GM18517 (cell line): Measurements from ENCODE around the gene CHP1.
"Not testable (repeated sequence)": the region's sequence is repeated elsewhere in the genome, so short reads cannot be mapped to it uniquely, and the experiment has no call there.

Experiments
- ATAC-seq: cut with Tn5 transposase; IDR thresholded peaks from one replicate; pipeline ENCODE4 v1.9.1; 2021; ENCODE audit warnings: mild to moderate bottlenecking, moderate library complexity; ENCODE audit not compliant: unreplicated experiment

CHP1 gene

GRCh38 chr15:41289953-41290352, 58.9 kb downstream of the CHP1 start:
- ATAC-seq: no peak

GRCh38 chr15:41291065-41291631, 60.1 kb downstream of the CHP1 start:
- no peak for ATAC-seq

DNA sequence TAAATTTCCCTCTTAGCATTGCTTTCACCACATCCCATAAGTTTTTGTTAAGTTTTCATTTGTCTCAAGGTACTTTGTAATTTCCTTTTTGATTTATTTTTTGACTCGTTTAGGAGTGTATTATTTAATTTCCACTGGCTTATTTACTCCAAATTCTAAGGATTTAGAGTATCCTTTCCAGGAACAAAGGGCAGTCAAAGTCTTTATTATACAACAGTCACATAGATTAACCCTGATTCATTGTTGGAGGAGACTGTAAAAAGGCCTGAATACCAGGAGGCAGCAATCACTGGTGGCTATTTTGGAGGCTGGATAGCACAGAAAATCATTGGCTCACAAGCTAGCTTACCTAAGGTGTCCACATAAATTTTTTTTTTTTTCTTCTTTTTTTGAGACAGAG, 61.5 kb downstream of the CHP1 start:
- ATAC-seq: no peak

DNA sequence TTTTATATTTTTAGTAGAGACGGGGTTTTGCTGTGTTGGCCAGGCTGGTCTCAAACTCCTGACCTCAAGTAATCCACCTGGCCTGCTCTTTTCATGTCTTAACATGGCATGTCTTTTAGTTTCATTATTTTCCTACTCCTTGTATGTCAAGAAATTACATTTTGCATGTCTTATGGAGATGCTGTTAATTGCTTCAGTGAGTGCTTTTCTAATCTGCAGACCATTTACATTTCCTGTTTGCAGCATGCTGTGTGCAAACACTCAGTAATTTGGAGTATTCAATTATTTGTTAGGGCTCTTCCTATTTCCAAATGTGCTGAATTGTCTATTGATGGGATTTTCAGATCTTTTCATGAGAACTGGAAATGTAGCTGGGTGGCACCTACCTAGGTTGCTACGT, 70.1 kb downstream of the CHP1 start:
- not testable (repeated sequence) for ATAC-seq

DNA sequence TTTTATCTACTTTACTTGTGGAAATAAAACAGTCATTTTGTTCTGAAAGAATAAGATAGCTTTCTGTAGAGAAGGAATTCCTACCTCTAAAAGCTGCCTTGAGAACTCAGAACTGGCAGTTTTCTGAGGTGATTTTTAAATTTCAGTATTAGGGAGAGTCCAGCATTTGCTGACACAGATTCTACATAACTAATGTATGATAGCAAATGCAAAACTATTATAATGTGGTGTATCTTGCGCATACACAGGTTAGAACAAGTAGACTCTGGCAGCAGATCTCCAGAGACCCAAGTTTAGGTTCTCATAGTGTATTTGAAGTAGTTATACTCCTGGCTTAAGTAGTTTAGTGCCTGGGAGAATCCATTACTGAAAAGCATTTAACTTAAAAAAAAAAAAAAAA, 70.5 kb downstream of the CHP1 start:
- ATAC-seq: no peak

DNA sequence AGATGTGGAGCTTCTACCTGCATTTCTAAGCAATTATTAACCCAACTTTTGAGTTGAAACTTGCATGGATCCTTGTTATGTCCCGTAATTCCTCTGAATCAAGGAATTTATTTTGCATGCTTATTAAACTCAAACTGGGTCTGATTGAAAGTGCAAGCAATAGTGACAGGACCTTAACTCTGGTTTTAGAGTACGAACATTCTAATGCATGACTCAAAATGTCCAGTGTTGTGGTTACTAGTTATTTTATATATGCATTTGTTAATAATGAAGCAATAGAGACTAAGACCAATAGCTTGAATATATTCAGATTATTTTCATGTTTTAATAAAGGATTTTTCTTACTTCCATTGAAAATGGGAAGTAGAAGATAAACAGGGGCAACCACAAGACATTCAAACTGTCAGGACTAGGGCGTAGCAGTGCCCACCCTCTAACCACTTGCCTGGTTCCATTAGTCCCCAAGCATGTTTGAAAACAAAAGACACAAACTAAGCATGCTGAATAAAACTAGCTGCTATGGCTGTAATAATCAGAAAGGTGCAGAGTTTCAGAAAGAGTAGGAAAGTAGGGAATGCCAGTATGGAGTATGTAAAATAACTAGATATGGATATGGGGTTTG, 73.2 kb downstream of the CHP1 start:
- no peak for ATAC-seq

DNA sequence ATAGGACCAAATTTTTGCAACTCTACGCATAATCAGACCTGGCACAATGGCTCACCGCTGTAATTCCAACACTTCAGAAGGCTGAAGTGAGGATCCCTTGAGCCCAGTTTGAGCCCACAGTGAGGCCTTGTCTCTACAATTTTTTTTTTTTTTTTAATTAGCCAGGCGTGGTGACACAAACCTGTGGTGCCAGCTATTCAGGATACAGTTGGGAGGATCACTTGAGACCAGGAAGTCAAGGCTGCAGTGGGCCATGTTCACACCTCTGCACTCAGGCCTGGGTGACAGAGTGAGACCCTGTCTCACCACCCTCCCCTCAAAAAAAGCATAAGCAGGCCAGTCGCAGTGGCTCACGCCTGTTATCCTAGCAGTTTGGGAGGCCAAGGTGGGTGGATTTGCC, 76.6 kb downstream of the CHP1 start:
- no peak for ATAC-seq

DNA sequence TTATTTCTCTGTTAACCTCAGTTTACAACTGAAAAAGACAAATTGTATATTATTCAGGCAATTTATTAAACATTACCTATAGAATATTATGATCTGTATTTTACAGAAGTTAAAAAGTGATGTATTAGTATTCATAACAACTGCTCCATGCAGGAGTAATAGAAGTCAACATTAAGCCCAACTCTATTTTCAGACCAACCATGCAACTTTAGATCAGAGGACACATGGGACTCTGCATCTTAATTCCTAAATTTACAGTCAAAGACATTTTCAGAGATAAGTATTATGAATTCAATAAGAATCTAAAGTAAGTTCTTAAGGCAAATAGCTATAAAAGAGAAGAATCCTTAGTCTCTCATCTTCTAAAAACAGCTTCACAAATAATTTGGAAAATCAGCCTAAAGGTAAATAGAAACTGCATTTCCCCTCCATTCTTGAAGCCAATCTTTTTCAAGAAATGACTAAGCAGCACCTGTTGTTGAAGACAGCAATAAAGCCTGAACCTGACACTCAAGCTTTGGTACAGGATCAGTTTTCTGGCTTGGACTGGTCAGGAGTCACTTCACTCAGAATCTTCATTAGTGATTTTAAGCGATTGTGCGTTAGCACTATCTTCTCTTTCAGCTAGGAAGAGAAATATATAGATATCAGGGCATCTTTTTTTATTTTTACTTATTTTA, 78.3 kb downstream of the CHP1 start:
- no peak for ATAC-seq

DNA sequence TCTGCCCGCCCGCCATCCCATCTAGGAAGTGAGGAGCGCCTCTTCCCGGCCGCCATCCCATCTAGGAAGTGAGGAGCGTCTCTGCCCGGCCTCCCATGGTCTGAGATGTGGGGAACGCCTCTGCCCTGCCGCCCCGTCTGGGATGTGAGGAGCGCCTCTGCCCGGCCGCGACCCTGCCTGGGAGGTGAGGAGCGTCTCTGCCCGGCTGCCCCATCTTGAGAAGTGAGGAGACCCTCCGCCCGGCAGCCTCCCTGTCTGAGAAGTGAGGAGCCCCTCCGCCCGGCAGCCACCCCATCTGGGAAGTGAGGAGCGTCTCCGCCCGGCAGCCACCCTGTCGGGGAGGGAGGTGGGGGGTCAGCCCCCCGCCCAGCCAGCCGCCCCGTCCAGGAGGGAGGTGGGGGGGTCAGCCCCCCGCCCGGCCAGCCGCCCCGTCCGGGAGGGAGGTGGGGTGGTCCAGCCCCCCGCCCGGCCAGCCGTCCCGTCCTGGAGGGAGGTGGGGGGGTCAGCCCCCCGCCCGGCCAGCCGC, 89.8 kb downstream of the CHP1 start:
- not testable (repeated sequence) for ATAC-seq

- no peak for ATAC-seq
These were observed 92.5 kb downstream of the CHP1 start for GRCh38 chr15:41323611-41324010.

GRCh38 chr15:41331281-41331680, 100.2 kb downstream of the CHP1 start:
- no peak for ATAC-seq
